Measurements from ENCODE around the gene TBC1D2B. TPM values are rescaled to one million over a fixed set of nuclear protein-coding genes. Genes with fewer than 3 reads are reported as not detected.

The TBC1D2B gene
- total RNA-seq, 1 experiment from 2014 or later = 30.6 TPM

- DNase-seq (ENCODE audit: low read depth) = peak; percentile 53
These were observed 22.5 kb downstream of the TBC1D2B start for GRCh38 chr15:78054966-78055365.

GRCh38 chr15:78054518-78054917 is 23.0 kb downstream of the TBC1D2B start:
- no peak for DNase-seq (ENCODE audit: low read depth)

GRCh38 chr15:78052545-78052944 is 25.0 kb downstream of the TBC1D2B start:
- no peak for DNase-seq (ENCODE audit: low read depth)

GRCh38 chr15:78052001-78052401 is 25.5 kb downstream of the TBC1D2B start:
- no peak for DNase-seq (ENCODE audit: low read depth)

- no peak for DNase-seq (ENCODE audit: low read depth)
These were observed 25.9 kb downstream of the TBC1D2B start for GRCh38 chr15:78051596-78051995.

- no peak for DNase-seq (ENCODE audit: low read depth)
These were observed 26.7 kb downstream of the TBC1D2B start for GRCh38 chr15:78050826-78051225.

GRCh38 chr15:78050441-78050809 is 27.1 kb downstream of the TBC1D2B start:
- no peak for DNase-seq (ENCODE audit: low read depth)

GRCh38 chr15:78049691-78050440 is 27.6 kb downstream of the TBC1D2B start:
- peak; percentile 83 for DNase-seq (ENCODE audit: low read depth)

- DNase-seq (ENCODE audit: low read depth) = no peak
These were observed 28.9 kb downstream of the TBC1D2B start for GRCh38 chr15:78048628-78048920.

GRCh38 chr15:78047761-78048627 is 29.5 kb downstream of the TBC1D2B start:
- no peak for DNase-seq (ENCODE audit: low read depth)

- no peak for DNase-seq (ENCODE audit: low read depth)
These were observed 30.6 kb downstream of the TBC1D2B start for GRCh38 chr15:78046796-78047341.

GRCh38 chr15:78045189-78045588 is 32.3 kb downstream of the TBC1D2B start:
- DNase-seq (ENCODE audit: low read depth) = no peak

GRCh38 chr15:78044407-78045155 is 32.9 kb downstream of the TBC1D2B start:
- no peak for DNase-seq (ENCODE audit: low read depth)

- no peak for DNase-seq (ENCODE audit: low read depth)
These were observed 35.6 kb downstream of the TBC1D2B start for GRCh38 chr15:78041946-78042345.

GRCh38 chr15:78040653-78041244 is 36.8 kb downstream of the TBC1D2B start:
- DNase-seq (ENCODE audit: low read depth) = no peak

- no peak for DNase-seq (ENCODE audit: low read depth)
These were observed 38.8 kb downstream of the TBC1D2B start for GRCh38 chr15:78038585-78039247.

GRCh38 chr15:78037779-78038305 is 39.7 kb downstream of the TBC1D2B start:
- no peak for DNase-seq (ENCODE audit: low read depth)

GRCh38 chr15:78037328-78037727 is 40.2 kb downstream of the TBC1D2B start:
- DNase-seq (ENCODE audit: low read depth) = no peak

- peak; percentile 22 for DNase-seq (ENCODE audit: low read depth)
These were observed 41.5 kb downstream of the TBC1D2B start for GRCh38 chr15:78035861-78036476.

- DNase-seq (ENCODE audit: low read depth) = no peak
These were observed 42.2 kb downstream of the TBC1D2B start for GRCh38 chr15:78035321-78035751.

Data from LHCN-M2 (cell line).